ENCODE data around the gene ZBTB7A. TPM values are rescaled to one million over a fixed set of nuclear protein-coding genes. Genes with fewer than 3 reads are reported as not detected.

ZBTB7A gene
- total RNA-seq, 4 donors from 2014 or later: 138 to 162 (median 152) TPM

- intact Hi-C loops (cut with DNase I; ENCODE audit: low total_unique reads): no loop called here
- WGBS, 2 donors: 69 to 76% methylated on average over 31 of the region's 31 CpGs
- TF ChIP-seq POLR2A (IDR thresholded peaks at IDR 0.05) (no peak), CTCF (IDR thresholded peaks at IDR 0.05) (no peak)
- no peak overlapping the region for H3K4me3 ChIP-seq (ENCODE audit: low read depth, poor library complexity, severe bottlenecking)
- DNase-seq (ENCODE audit: low spot score in 2 of 2): no peak
These were observed 29.6 kb upstream of the ZBTB7A start for GRCh38 chr19:4096049-4096892.

GRCh38 chr19:4095488-4095844, 28.8 kb upstream of the ZBTB7A start:
- TF ChIP-seq POLR2A (IDR thresholded peaks at IDR 0.05): no peak
- TF ChIP-seq CTCF (IDR thresholded peaks at IDR 0.05): no peak
- intact Hi-C loops (cut with DNase I; ENCODE audit: low total_unique reads): no loop called here
- 74 to 93% methylated on average over 12 of the region's 12 CpGs for WGBS, 2 donors
- no peak overlapping the region for H3K4me3 ChIP-seq (ENCODE audit: low read depth, poor library complexity, severe bottlenecking)
- no peak for DNase-seq (ENCODE audit: low spot score in 2 of 2)

- H3K4me3 ChIP-seq (ENCODE audit: low read depth, poor library complexity, severe bottlenecking): no peak overlapping the region
- TF ChIP-seq CTCF (IDR thresholded peaks at IDR 0.05) (no peak), POLR2A (IDR thresholded peaks at IDR 0.05) (no peak)
- WGBS, 2 donors: 59 to 66% methylated on average over 20 to 25 of the region's 35 CpGs
- no peak for DNase-seq (ENCODE audit: low spot score in 2 of 2)
- intact Hi-C loops (cut with DNase I; ENCODE audit: low total_unique reads): no loop called here
These were observed 28.2 kb upstream of the ZBTB7A start for GRCh38 chr19:4094761-4095487.

- intact Hi-C loops (cut with DNase I; ENCODE audit: low total_unique reads): no loop called here
- 84 to 94% methylated on average over 11 to 14 of the region's 19 CpGs for WGBS, 2 donors
- no peak for DNase-seq (ENCODE audit: low spot score in 2 of 2)
- no peak overlapping the region for H3K4me3 ChIP-seq (ENCODE audit: low read depth, poor library complexity, severe bottlenecking)
- no peak for TF ChIP-seq CTCF (IDR thresholded peaks at IDR 0.05)
- no peak for TF ChIP-seq POLR2A (IDR thresholded peaks at IDR 0.05)
These were observed 27.6 kb upstream of the ZBTB7A start for GRCh38 chr19:4094291-4094690.

DNA sequence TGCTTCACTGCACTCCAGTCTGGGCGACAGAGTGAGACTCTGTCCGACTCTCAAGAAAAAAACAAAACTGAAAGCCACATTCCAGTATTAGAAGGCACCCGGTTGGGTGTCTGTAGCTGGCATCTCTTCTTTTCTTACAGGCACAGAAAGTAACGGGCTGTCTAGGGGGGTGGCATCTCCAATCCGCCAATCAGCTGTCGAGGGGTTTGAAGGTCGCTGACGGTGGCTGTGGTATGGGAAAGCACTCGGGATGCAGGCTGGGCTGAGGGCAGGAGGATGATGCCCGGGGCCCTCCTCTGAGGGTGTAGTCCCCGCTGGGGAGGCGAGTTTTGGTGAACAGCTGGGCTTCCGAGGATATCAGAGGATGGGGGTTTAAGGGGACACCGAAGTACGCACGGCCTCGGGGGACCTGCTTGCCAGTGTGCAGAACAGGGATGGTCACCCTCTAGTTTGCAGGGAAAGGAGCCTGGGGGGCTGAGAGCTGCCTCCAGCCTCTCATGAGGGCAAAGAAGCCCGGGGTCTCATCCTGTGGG, 27.0 kb upstream of the ZBTB7A start:
- intact Hi-C loops (cut with DNase I; ENCODE audit: low total_unique reads): no loop called here
- TF ChIP-seq CTCF (IDR thresholded peaks at IDR 0.05) (no peak), POLR2A (IDR thresholded peaks at IDR 0.05) (no peak)
- no peak overlapping the region for H3K4me3 ChIP-seq (ENCODE audit: low read depth, poor library complexity, severe bottlenecking)
- WGBS, 2 donors: 92 to 96% methylated on average over 18 of the region's 18 CpGs
- no peak for DNase-seq (ENCODE audit: low spot score in 2 of 2)
